IMR-90 (cell line): Measurements from ENCODE around the gene FAM171A1.

Experiments used
- BHLHE40 ChIP-seq: fragments of 150-350 bp; IDR thresholded peaks from 2 replicates; pipeline ENCODE4 v1.6.1; 2016; ENCODE audit warnings: mild to moderate bottlenecking, low read depth, low read length
- CEBPB ChIP-seq: IDR thresholded peaks from 2 replicates; pipeline ENCODE4 v1.6.1; 2012; ENCODE audit warnings: low read depth, low read length, improper control_type of control experiment
- ELK1 ChIP-seq: fragments of 150-350 bp; IDR thresholded peaks from 2 replicates; pipeline ENCODE4 v1.6.1; 2016; ENCODE audit warnings: low read depth, mild to moderate bottlenecking, low read length, moderate library complexity, borderline replicate concordance
- FOS ChIP-seq: fragments of 150-350 bp; IDR thresholded peaks from 2 replicates; pipeline ENCODE4 v1.6.1; 2016; ENCODE audit warnings: low read depth, low read length
- MAFK ChIP-seq: IDR thresholded peaks from 2 replicates; pipeline ENCODE4 v1.6.1; 2012; ENCODE audit warnings: low read depth, low read length, improper control_type of control experiment
- MAZ ChIP-seq: IDR thresholded peaks from 2 replicates; pipeline ENCODE4 v1.6.1; 2012; ENCODE audit warnings: low read depth, mild to moderate bottlenecking, low read length, improper control_type of control experiment, moderate library complexity, borderline replicate concordance
- NFE2L2 ChIP-seq: fragments of 150-350 bp; IDR thresholded peaks from 2 replicates; pipeline ENCODE4 v1.6.1; 2016; ENCODE audit warnings: low read depth, mild to moderate bottlenecking, low read length
- POLR2A ChIP-seq: IDR thresholded peaks from 2 replicates; pipeline ENCODE4 v1.6.1; 2012; ENCODE audit warnings: mild to moderate bottlenecking, low read depth, low read length
- RAD21 ChIP-seq: IDR thresholded peaks from 2 replicates; pipeline ENCODE4 v1.6.1; 2012; ENCODE audit warnings: low read length, improper control_type of control experiment
- RCOR1 ChIP-seq: IDR thresholded peaks from 2 replicates; pipeline ENCODE4 v1.6.1; 2012; ENCODE audit warnings: mild to moderate bottlenecking, low read length, improper control_type of control experiment; ENCODE audit not compliant: insufficient replicate concordance
- TF ChIP-seq, protein P1 (sequence below): conservative IDR thresholded peaks from 2 replicates; pipeline ENCODE4 v1.5.1; 2012; ENCODE audit warnings: mild to moderate bottlenecking, low read depth, low read length, improper control_type of control experiment
- TF ChIP-seq, protein P2 (sequence below): fragments of 150-350 bp; IDR thresholded peaks from 2 replicates; pipeline ENCODE4 v1.6.1; 2017; ENCODE audit warnings: mild to moderate bottlenecking, antibody characterized with exemption, low read length, low read depth

DNA sequence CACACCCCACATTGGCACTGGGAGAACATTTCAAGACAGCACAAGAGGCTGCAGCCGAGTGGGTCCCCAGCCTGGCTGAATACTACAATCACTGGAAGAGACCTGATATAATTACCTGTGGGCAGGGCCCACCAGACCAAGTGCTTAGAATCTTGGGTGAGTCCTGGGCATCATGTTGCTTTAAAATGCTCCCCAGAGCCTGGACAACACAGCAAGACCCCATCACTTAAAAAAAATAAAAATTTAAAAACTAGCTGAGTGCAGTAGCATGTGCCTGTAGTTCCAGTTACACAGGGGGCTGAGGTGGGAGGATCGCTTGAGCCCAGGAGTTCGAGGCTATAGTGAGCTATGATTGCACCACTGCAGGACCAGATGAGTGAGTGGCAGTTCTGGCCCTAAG lies 28.1 kb downstream of the FAM171A1 start:
- TF ChIP-seq, protein P1, sequence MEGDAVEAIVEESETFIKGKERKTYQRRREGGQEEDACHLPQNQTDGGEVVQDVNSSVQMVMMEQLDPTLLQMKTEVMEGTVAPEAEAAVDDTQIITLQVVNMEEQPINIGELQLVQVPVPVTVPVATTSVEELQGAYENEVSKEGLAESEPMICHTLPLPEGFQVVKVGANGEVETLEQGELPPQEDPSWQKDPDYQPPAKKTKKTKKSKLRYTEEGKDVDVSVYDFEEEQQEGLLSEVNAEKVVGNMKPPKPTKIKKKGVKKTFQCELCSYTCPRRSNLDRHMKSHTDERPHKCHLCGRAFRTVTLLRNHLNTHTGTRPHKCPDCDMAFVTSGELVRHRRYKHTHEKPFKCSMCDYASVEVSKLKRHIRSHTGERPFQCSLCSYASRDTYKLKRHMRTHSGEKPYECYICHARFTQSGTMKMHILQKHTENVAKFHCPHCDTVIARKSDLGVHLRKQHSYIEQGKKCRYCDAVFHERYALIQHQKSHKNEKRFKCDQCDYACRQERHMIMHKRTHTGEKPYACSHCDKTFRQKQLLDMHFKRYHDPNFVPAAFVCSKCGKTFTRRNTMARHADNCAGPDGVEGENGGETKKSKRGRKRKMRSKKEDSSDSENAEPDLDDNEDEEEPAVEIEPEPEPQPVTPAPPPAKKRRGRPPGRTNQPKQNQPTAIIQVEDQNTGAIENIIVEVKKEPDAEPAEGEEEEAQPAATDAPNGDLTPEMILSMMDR: no peak
- TF ChIP-seq POLR2A: no peak
- no peak for TF ChIP-seq BHLHE40
- TF ChIP-seq NFE2L2: no peak
- no peak for TF ChIP-seq ELK1
- TF ChIP-seq RCOR1: no peak
- TF ChIP-seq, protein P2, sequence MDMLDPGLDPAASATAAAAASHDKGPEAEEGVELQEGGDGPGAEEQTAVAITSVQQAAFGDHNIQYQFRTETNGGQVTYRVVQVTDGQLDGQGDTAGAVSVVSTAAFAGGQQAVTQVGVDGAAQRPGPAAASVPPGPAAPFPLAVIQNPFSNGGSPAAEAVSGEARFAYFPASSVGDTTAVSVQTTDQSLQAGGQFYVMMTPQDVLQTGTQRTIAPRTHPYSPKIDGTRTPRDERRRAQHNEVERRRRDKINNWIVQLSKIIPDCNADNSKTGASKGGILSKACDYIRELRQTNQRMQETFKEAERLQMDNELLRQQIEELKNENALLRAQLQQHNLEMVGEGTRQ: no peak
- no peak for TF ChIP-seq MAFK
- no peak for TF ChIP-seq RAD21
- TF ChIP-seq CEBPB: no peak
- no peak for TF ChIP-seq MAZ
- no peak for TF ChIP-seq FOS
